ENCODE data around the gene ULK1.

ULK1 gene

DNA sequence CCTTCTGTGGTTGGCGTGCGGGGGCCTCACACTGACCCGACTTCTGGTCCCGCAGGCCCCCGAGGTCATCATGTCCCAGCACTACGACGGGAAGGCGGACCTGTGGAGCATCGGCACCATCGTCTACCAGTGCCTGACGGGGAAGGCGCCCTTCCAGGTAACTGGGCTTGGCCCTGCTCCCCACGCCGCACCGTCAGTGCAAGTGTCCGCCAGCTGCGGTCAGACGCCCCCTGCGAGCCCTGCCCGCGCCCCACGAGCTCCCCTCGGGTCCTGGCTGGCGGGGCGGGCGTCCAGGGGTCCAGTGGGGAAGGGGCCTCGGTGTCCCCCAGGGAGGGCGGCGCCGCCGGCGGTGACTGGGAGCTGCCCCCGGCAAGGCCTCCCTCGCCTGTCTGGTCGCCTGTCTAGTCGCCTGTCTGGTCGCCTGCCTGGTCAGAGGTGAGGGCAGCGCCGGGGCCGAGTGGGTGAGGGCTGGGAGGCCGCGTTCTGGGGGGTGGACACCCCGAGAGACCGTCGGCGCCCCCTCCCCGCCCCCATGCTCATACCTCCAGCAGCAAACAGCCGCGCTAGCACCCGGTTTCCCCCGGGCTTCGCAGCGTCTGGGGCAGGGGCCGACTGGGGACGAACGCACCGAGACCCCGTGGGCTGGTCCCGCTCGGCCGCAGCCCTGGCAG is 14.8 kb downstream of the ULK1 start:
- POLR2A ChIA-PET: no interaction called here
- no peak overlapping the region for H3K4me3 ChIP-seq (ENCODE audit: low read depth, low read length)
- CTCF ChIA-PET: no interaction called here

DNA sequence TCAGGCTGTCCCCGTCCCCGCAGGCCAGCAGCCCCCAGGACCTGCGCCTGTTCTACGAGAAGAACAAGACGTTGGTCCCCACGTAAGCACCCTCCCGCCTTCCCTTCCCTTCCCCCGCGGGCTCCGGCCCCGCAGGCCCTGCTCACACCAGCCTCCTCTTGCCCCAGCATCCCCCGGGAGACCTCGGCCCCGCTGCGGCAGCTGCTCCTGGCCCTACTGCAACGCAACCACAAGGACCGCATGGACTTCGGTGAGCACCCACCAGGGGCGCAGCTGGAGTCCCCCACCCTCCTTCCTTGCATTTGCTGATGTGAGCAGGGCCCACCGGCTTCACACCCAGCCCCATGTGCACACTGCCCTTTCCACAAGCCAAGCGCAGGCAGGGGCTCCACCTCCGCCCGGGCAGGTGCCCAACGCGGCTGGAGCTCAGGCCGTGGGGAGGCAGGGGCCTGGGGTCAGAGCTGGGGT is 15.4 kb downstream of the ULK1 start:
- POLR2A ChIA-PET: no interaction called here
- TF ChIP-seq, protein P1, sequence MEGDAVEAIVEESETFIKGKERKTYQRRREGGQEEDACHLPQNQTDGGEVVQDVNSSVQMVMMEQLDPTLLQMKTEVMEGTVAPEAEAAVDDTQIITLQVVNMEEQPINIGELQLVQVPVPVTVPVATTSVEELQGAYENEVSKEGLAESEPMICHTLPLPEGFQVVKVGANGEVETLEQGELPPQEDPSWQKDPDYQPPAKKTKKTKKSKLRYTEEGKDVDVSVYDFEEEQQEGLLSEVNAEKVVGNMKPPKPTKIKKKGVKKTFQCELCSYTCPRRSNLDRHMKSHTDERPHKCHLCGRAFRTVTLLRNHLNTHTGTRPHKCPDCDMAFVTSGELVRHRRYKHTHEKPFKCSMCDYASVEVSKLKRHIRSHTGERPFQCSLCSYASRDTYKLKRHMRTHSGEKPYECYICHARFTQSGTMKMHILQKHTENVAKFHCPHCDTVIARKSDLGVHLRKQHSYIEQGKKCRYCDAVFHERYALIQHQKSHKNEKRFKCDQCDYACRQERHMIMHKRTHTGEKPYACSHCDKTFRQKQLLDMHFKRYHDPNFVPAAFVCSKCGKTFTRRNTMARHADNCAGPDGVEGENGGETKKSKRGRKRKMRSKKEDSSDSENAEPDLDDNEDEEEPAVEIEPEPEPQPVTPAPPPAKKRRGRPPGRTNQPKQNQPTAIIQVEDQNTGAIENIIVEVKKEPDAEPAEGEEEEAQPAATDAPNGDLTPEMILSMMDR (IDR thresholded peaks at IDR 0.05; ENCODE audit: insufficient read depth, low read length, missing control alignments): no peak
- CTCF ChIA-PET: no interaction called here
- no peak overlapping the region for H3K4me3 ChIP-seq (ENCODE audit: low read depth, low read length)
- no peak for DNase-seq (ENCODE audit: low read depth, low spot score)

More for the DNA sequence above, 14.8 kb downstream of the ULK1 start:
- TF ChIP-seq, protein P1 (IDR thresholded peaks at IDR 0.05; ENCODE audit: insufficient read depth, low read length, missing control alignments): no peak
- no peak for DNase-seq (ENCODE audit: low read depth, low spot score)

DNA sequence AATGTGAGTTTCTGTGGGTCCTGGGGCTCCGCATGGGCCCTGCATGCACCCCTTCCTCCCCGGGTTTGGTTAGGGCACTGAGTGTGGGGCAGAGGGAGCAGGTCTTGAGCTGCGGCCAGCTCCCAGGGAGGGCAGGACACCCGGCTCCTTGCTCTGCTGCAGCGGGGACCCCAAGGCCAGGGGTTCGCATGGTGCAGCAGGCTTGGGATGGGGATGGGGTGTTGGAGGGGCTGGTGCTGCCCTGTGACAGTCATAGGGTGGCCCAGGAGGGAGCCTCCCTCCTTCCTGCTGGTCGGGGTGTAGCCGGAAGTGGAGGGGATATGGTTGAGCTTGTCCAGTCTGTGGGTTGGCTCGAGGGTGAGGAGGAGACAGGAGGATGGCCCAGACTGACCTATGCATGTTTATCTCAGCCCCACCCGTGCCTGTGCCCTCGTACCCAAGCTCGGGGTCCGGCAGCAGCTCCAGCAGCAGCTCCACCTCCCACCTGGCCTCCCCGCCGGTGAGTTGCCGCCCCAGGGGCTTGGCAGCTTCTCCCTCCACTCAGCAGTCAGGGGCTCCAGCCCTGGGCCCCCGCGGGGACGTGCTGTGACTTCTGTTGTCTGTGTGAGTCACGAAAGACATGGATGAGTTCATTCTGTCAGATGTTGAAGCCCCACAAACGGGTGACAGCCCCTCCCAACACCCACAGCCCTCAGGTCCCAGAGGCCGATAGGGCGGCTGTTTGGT is 16.0 kb downstream of the ULK1 start:
- ChIA-PET POLR2A (no interaction called here), CTCF (no interaction called here)
- no peak overlapping the region for H3K4me3 ChIP-seq (ENCODE audit: low read depth, low read length)
- no peak for DNase-seq (ENCODE audit: low read depth, low spot score)
- TF ChIP-seq, protein P1 (IDR thresholded peaks at IDR 0.05; ENCODE audit: insufficient read depth, low read length, missing control alignments): no peak

DNA sequence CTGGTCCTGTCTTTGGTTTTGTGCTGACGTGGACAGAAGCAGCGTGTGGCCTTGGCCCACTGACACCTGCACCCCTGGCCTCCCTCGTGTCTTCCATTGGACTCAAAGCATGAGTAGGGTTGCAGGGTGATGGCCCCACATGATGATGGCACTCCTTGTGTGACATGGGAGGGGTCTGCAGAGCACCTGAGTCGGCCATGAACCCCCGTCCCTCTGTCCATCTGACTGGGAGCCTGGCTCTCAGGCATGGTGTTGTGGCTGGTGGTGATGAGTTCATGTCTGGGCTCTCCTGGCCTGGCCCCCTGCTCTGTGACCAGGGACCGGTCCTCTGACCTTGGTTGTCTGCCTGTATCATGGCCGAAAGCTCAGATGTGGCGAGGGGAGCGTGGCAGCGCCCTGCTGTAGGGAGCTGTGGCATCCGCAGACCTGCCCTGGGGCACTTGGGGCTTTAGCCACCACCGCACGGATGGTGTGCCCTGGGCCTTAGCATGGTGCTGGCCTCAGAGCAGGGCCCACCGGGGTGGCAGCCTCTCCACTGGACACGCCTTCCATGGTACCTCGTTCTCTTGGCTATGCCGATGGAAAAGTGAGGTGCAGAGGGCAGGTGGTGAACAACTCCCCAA is 16.7 kb downstream of the ULK1 start:
- CTCF ChIA-PET: no interaction called here
- TF ChIP-seq, protein P1 (IDR thresholded peaks at IDR 0.05; ENCODE audit: insufficient read depth, low read length, missing control alignments): no peak
- H3K4me3 ChIP-seq (ENCODE audit: low read depth, low read length): no peak overlapping the region
- POLR2A ChIA-PET: no interaction called here
- no peak for DNase-seq (ENCODE audit: low read depth, low spot score)

DNA sequence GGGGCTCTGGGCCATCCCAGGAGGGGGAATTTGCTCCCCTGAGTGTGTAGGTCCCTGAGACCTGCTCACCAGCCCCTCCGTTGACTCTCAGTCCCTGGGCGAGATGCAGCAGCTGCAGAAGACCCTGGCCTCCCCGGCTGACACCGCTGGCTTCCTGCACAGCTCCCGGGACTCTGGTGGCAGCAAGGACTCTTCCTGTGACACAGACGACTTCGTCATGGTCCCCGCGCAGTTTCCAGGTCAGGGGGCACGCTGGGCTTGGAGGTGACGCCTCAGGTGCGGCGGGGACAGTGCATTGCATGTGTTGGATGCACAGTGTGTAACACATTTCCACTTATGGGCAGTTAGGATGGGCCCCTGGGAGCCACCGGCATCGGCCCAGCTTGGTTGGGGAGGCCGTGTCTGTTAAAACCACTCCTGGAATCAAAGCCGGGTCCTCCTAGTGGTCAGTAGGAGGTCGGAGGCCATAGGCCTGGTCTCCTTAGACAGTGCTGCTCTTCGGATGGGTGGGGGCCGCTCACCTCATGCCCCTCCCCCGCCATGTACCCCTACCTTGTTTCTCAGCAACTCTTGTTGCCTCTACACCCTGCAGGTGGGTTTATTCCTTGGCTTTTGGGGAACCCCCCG is 17.5 kb downstream of the ULK1 start:
- no peak for DNase-seq (ENCODE audit: low read depth, low spot score)
- no peak overlapping the region for H3K4me3 ChIP-seq (ENCODE audit: low read depth, low read length)
- ChIA-PET POLR2A (no interaction called here), CTCF (interaction anchor here (0.9 to 1.4 kb wide), 3 partner anchors 8 to 43 kb away, joined by 3 to 4 read pairs (median 3); no protein-coding TSS in a partner anchor)
- TF ChIP-seq, protein P1 (IDR thresholded peaks at IDR 0.05; ENCODE audit: insufficient read depth, low read length, missing control alignments): no peak
